ENCODE measurements around the gene MBL2.

The MBL2 gene

DNA sequence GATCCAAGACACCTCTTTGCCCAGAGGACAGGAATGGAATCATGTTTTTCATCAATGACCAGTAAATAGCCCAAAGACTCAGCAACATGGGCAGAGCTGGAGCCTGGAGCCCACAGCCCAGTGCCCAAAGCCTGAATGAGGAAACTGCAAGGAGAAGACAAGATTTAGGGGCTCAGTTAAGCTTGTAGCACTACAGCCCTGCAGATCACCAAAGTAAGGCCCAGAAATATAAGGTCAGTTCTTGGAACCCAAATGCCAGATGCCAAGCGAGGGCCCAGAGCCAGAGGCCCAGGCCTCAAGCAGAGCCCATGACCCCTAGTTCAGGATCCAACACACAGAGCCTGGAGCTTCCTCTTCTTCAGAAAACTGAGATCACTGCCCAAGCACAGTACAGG is 32.4 kb downstream of the MBL2 start:
- DNase-seq: no peak

DNA sequence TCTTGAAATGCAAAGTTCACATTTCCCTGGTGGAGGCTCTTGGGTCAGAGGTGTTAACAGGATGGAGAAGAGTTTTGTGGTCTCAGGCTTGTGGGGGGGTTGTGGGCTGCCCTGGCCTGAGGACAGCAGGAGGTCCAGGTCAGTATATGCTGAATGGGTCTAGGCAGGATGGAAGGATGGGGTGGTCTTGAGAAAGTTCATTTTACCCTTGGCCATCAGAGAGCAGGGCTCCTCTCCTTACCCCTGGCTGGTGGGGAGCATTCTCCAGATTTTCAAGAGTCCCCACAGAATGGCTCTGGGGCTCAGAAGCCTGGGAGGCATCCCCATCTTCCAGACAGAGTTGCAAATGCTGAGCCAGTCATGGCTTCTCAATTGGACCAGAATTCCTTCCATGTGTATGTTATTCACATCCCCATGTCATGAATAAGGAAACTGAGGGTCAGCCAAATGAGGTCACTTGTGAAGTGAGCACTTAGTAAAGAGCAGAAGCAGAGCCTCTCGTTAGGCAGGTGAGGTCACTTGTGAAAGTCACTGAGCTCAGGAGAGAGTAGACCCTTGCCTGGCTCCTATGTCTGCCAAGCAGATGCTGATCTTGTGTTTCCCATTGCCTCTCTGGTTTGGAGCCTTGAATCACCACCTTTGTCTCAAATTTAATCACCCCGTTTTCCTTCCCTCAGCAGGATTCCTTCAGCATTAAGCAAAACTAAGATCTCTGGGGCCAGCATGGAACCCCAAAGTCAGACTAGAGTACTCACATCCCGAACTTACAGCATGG is 33.0 kb downstream of the MBL2 start:
- DNase-seq: no peak

DNA sequence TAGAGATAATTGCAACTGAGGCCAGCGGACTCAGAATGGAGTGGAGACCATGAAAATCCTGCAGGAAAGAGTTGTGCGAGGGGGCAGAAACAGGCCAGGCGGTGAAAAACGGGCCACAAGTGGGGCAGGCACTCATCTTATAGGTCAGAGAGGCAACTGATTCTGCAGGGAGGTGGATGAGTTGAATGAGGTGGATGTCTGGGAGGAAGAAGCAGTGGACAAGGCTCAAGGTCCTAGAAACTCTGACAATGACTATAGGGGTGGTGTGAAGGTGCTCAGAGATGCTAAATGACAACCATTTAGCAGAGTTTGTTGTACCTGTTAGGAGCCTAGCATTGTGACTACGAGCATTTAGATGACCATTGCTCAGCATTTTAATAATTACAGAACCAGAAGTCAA is 33.6 kb downstream of the MBL2 start:
- DNase-seq: no peak

DNA sequence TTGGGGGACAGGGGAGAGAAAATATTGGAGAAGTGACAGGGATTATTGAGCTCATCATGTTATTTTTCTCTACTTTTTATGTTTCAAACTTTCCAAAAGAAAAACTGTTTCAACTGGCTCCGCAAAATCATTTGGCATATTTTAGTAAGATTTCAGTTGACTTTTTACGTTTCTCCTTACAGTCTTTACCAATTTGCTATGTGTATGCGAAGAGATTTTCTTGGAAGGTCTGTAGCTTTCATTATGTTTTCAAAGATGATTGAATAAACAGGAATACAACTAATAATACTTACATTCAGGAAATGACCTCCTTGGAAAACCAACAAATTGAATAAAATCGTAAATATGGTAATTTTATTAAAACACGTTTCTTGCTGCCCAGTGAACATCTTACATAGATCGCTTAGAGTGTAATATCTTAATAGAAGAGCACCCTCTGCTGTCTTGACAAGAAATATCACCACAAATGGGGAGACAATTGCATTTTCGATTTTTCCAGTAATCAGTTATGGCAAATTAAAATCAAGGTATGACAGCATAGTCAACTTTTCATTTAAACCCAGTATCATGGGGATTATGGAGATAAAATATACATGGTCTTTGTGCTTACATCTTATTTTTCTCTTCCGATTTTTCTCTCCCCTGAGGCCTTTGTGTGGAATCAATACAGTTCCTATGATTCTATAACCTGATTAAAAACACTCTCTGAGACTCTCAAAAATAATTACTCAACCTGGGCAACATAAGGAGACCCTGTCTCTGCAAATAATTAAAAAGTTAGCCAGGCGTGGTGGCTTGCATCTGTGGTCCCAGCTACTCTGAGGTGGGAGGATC is 43.1 kb downstream of the MBL2 start:
- DNase-seq: peak in 3 of 4 experiments; percentile 5 to 50 (median 31)

GRCh38 chr10:52720018-52720417 is 52.6 kb downstream of the MBL2 start:
- DNase-seq: no peak

Measured in suppressor macrophage (primary cell).